Sigmoid colon (tissue), 7 donors: ENCODE results near the gene COLEC11. TPM values are rescaled to one million over a fixed set of nuclear protein-coding genes. Genes with fewer than 3 reads are reported as not detected.
A peak's percentile ranks its signal among the peaks of the same experiment; 100 is the strongest.

Experiments
- DNase-seq: peaks from one replicate; pipeline ENCODE4 v3.0.0-alpha.2; 2019
- H3K27ac ChIP-seq, 4 donors: fragments of 200-600 bp; sonication (generic); one replicate each; pipeline ENCODE4 v1.5.1; 2016 to 2019; ENCODE audit warnings: mild to moderate bottlenecking in 1 of 4
- H3K27me3 ChIP-seq, 3 donors: fragments of 200-600 bp; sonication (generic); one replicate each; pipeline ENCODE4 v1.5.1; 2019; ENCODE audit warnings: mild to moderate bottlenecking in 1 of 3
- H3K36me3 ChIP-seq, 4 donors: fragments of 200-600 bp; sonication (generic); one replicate each; pipeline ENCODE4 v1.5.1; 2016 to 2019
- H3K4me1 ChIP-seq, 4 donors: fragments of 200-600 bp; sonication (generic); one replicate each; pipeline ENCODE4 v1.5.1; 2017 to 2019
- H3K4me3 ChIP-seq, 4 donors: fragments of 200-600 bp; sonication (generic); one replicate each; pipeline ENCODE4 v1.5.1; 2017 to 2019; ENCODE audit warnings: mild to moderate bottlenecking in 2 of 4, moderate library complexity in 1 of 4
- H3K9me3 ChIP-seq, 4 donors: fragments of 200-600 bp in 3 of 4; sonication (generic) in 3 of 4; one replicate each; pipeline versions ENCODE4 v1.5.1 to v1.6.1; 2013 to 2019
- EP300 ChIP-seq, 4 donors: sonication (generic); formaldehyde crosslinking; IDR thresholded peaks; one replicate each; pipeline ENCODE4 v1.6.1; 2017; ENCODE audit warnings: antibody characterized with exemption in 4 of 4
- POLR2A ChIP-seq, 2 donors: fragments of 450-650 bp; IDR thresholded peaks; one replicate each; pipeline ENCODE4 v1.6.1; 2016; ENCODE audit warnings: antibody characterized with exemption in 2 of 2, mild to moderate bottlenecking in 2 of 2, moderate library complexity in 2 of 2
- POLR2AphosphoS5 ChIP-seq, 4 donors: sonication (generic); formaldehyde crosslinking; IDR thresholded peaks; one replicate each; pipeline ENCODE4 v1.6.1; 2017; ENCODE audit warnings: antibody characterized with exemption in 4 of 4
- WGBS, 2 donors: extraction: QIAGEN DNeasy Blood & Tissue Kit; methylation state at CpG; one replicate each; pipeline ENCODE4 v1.1.7; 2013; 5-methylcytosine and 5-hydroxymethylcytosine counted together
- intact Hi-C: fragments of 100-400 bp; cut with DNase I; formaldehyde crosslinking; loops from one replicate; pipeline ENCODE4 v1.15.1; 2023
- polyA plus RNA-seq, 3 donors: library from polyadenylated mRNA; stranded (reverse); fragments of 200-250 nt; gene quantifications; one replicate each; pipeline ENCODE4 v1.2.3, GENCODE V29; 2013
- total RNA-seq, 4 donors: library from RNA; depleted of rRNA; stranded (reverse); fragments of >200 nt; gene quantifications; one replicate each; pipeline ENCODE4 v1.1.0, GENCODE V29; 2016
- TF ChIP-seq, protein P1 (sequence below), 4 experiments: fragments of 450-650 bp in 3 of 4; fragments of 200-600 bp in 1 of 4; IDR thresholded peaks; one replicate each; pipeline ENCODE4 v1.5.1; 2016 to 2019; ENCODE audit warnings: antibody characterized with exemption in 4 of 4, mild to moderate bottlenecking in 3 of 4, moderate library complexity in 2 of 4
- donor health status: healthy with polysubstance abuse.
- donor health status: Bipolar disorder and iron deficiency.
- donor health status: healthy.

The COLEC11 gene
- total and polyA plus RNA-seq, 7 donors: 0.92 to 8.2 (median 2.9) TPM

DNA sequence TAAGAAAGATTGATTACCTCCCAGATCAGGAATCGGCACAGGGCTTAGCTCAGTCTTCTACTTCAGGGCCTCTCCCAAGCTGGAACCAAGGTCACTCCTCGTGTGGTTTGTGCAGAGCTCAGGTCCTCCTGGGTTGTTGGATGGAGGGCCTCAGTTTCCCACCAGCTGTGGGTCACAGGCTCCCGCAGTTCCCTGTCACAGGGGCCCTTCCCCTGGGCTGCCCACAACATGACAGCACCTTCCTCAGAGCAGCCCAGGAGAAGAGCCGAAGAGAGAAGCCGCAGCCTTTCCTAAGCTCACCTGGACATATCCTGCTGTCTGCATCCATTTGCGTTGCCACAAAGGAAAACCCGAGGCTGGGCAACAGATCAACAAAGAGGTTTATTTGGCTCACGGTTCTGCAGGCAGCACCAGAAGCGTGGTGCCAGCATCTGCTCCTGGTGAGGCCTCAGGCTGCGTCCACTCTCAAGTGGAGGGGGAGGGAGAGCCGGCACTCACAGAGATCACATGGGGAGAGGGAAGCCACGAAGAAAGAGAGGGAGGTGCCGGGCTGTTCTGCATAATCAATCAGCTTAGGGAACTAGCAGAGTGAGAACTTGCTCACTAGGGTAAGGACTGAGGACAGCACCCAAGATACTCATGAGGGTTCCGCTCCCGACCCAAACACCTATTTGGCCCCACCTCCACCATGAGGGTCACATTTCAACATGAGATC, 50.1 kb downstream of the COLEC11 start:
- Histone ChIP-seq H3K9me3 (no peaks in the 10 kb centered on the region), H3K4me1 (no peaks in the 10 kb centered on the region), H3K36me3 (no peaks in the 10 kb centered on the region), H3K27ac (no peak overlapping the region), H3K4me3 (no peak overlapping the region), H3K27me3 (no peaks in the 10 kb centered on the region)
- TF ChIP-seq POLR2A (IDR thresholded peaks at IDR 0.05): no peak
- intact Hi-C loops: no loop called here
- WGBS, 2 donors: 77 to 87% methylated on average over 15 of the region's 15 CpGs
- peak; percentile 34 for DNase-seq

DNA sequence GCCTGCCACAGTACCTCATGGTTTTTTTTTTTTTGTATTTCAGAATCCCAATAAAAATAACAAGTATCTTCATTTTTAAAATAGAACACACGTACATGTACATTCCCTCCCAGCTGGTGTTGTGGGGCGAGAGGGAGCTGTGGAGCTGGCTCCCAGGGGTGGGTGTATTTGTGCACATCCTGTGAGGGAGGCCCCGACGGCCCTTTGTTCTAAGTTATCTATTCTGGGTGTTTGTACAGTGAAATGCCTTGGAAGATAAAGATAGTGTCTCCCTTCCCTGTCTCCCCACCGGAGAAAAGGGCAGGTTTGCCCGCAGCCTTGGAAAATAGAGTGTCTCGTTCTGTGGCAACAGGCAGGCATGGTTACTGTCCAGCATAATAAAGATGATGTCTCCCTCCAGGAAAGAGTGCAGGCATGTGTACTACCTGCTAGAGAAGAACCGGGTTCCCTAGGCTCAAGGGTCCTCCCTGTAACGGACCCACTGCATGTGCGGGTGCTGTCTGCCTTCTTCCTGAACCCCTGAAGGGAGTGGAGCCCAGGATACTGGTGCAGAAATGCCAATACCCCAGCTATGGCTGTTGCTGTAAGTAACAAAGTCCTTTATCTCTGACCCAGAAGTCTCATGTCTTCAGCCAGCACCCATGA, 51.0 kb downstream of the COLEC11 start:
- H3K4me1 ChIP-seq: peaks cover 0 to 7% (median 5%) of the 10 kb centered on the region in 4 donors
- no peaks in the 10 kb centered on the region for H3K36me3 ChIP-seq
- H3K27me3 ChIP-seq: no peaks in the 10 kb centered on the region
- H3K4me3 ChIP-seq: no peak overlapping the region
- WGBS, 2 donors: 69 to 72% methylated on average over 10 of the region's 10 CpGs
- peak; percentile 44 for DNase-seq
- no peaks in the 10 kb centered on the region for H3K9me3 ChIP-seq
- TF ChIP-seq EP300 (IDR thresholded peaks at IDR 0.05): no peak
- no peak overlapping the region for H3K27ac ChIP-seq
- intact Hi-C loops: no loop called here

GRCh38 chr2:3646446-3646845, 51.5 kb downstream of the COLEC11 start:
- H3K27me3 ChIP-seq: no peaks in the 10 kb centered on the region
- H3K36me3 ChIP-seq: no peaks in the 10 kb centered on the region
- H3K27ac ChIP-seq: no peak overlapping the region
- H3K9me3 ChIP-seq: no peaks in the 10 kb centered on the region
- DNase-seq: no peak
- H3K4me1 ChIP-seq: peaks cover 0 to 10% (median 6%) of the 10 kb centered on the region in 4 donors
- no peak overlapping the region for H3K4me3 ChIP-seq
- WGBS, 2 donors: 86 to 93% methylated on average over 8 of the region's 8 CpGs
- intact Hi-C loops: no loop called here
- TF ChIP-seq POLR2A (IDR thresholded peaks at IDR 0.05) (no peak), EP300 (IDR thresholded peaks at IDR 0.05) (no peak), POLR2AphosphoS5 (IDR thresholded peaks at IDR 0.05) (no peak)
- TF ChIP-seq, protein P1, sequence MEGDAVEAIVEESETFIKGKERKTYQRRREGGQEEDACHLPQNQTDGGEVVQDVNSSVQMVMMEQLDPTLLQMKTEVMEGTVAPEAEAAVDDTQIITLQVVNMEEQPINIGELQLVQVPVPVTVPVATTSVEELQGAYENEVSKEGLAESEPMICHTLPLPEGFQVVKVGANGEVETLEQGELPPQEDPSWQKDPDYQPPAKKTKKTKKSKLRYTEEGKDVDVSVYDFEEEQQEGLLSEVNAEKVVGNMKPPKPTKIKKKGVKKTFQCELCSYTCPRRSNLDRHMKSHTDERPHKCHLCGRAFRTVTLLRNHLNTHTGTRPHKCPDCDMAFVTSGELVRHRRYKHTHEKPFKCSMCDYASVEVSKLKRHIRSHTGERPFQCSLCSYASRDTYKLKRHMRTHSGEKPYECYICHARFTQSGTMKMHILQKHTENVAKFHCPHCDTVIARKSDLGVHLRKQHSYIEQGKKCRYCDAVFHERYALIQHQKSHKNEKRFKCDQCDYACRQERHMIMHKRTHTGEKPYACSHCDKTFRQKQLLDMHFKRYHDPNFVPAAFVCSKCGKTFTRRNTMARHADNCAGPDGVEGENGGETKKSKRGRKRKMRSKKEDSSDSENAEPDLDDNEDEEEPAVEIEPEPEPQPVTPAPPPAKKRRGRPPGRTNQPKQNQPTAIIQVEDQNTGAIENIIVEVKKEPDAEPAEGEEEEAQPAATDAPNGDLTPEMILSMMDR (IDR thresholded peaks at IDR 0.05): no peak

DNA sequence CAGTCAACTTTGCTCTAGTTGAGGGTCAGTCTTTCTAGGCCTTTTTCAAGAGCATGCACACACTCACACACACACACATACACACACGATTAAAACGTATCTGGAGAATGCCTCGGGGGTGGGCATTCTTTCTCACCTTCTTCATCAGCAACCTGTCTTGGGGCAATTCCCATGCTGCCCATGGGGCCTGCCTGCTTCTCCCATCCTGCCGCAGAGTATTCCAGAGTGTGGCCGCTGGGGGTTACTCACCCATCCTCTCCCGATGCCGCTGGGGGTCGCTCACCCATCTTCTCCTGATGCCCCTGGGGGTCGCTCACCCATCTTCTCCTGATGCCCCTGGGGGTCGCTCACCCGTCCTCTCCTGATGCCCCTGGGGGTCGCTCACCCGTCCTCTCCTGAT, 52.3 kb downstream of the COLEC11 start:
- intact Hi-C loops: no loop called here

DNA sequence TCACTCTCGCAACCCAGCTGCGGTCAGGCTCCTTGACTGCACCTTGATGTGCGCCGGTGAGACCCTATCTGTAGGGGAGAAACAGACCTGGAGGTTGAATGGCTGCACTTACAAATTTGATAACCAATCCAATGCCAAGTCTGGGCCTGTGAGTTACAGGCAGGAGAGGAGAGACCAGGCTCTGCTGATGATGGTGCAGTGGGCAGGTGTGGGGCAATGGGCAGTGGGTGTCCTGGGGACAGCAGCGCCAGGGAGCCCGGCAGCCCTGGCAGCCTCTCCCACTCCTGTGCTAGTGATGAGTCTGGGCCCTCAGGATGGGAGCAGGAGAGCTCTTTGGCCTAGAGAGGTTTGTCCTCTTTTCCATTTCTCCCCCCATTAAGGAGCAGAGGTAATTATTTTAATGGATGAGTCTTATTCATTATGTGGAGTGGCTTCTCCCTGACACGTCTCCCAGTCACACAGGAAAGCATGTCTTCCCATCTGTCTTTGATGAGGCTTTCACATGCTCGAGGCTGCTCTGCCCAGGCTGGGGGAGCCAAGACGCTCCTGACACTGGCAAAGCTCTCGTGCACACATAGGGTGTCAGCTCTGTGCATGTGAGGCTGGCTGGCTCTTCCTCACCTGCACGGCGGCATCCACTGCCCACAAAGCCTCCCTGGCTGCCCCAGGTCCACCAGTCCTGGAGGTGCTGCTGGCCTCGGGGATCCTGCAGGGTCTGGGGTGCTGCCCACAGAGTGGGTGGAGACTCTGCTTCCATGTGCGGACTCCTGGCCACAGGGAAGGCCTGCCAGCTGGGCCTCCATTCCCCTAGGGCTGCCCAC, 53.1 kb downstream of the COLEC11 start:
- no peaks in the 10 kb centered on the region for H3K27me3 ChIP-seq
- H3K9me3 ChIP-seq: no peaks in the 10 kb centered on the region
- no peak overlapping the region for H3K27ac ChIP-seq
- no peaks in the 10 kb centered on the region for H3K36me3 ChIP-seq
- H3K4me1 ChIP-seq: peaks cover 0 to 19% (median 14%) of the 10 kb centered on the region in 4 donors
- DNase-seq: no peak
- no peak for TF ChIP-seq POLR2A (IDR thresholded peaks at IDR 0.05)
- TF ChIP-seq, protein P1 (IDR thresholded peaks at IDR 0.05): no peak
- TF ChIP-seq EP300 (IDR thresholded peaks at IDR 0.05): no peak
- TF ChIP-seq POLR2AphosphoS5 (IDR thresholded peaks at IDR 0.05): no peak
- WGBS, 2 donors: 83 to 90% methylated on average over 14 of the region's 14 CpGs
- H3K4me3 ChIP-seq: no peak overlapping the region
- intact Hi-C loops: no loop called here

More for the DNA sequence above, 52.3 kb downstream of the COLEC11 start:
- H3K27ac ChIP-seq: no peak overlapping the region
- peaks cover 0 to 18% (median 14%) of the 10 kb centered on the region in 4 donors for H3K4me1 ChIP-seq
- H3K36me3 ChIP-seq: no peaks in the 10 kb centered on the region
- TF ChIP-seq POLR2A (IDR thresholded peaks at IDR 0.05) (no peak), EP300 (IDR thresholded peaks at IDR 0.05) (no peak), POLR2AphosphoS5 (IDR thresholded peaks at IDR 0.05) (no peak)
- TF ChIP-seq, protein P1 (IDR thresholded peaks at IDR 0.05): no peak
- no peak for DNase-seq
- WGBS, 2 donors: 72 to 83% methylated on average over 13 of the region's 13 CpGs
- no peaks in the 10 kb centered on the region for H3K27me3 ChIP-seq
- H3K9me3 ChIP-seq: no peaks in the 10 kb centered on the region
- no peak overlapping the region for H3K4me3 ChIP-seq
